SK-N-SH (cell line): ENCODE measurements around the gene DRGX. TPM values are rescaled to one million over a fixed set of nuclear protein-coding genes. Genes with fewer than 3 reads are reported as not detected.
A peak's percentile ranks its signal among the peaks of the same experiment; 100 is the strongest.

ENCODE experiments used
- CTCF ChIA-PET: fragments of 300-600, 350-600 bp; formaldehyde crosslinking; extraction: SDS; loops from one replicate; lab custom pipeline; 2021; lab: Yijun Ruan, JAX
- POLR2A ChIA-PET: fragments of 350-600 bp; sonication (Branson Sonifier 250); formaldehyde crosslinking; extraction: SDS; loops from one replicate; lab custom pipeline; 2020; ENCODE audit warnings: antibody characterized with exemption, inconsistent platforms; lab: Yijun Ruan, JAX
- DNase-seq: peaks from one replicate; pipeline ENCODE4 v3.0.0; 2012
- H2AFZ ChIP-seq: fragments of 200-600 bp; sonication (generic); 2 replicates; pipeline ENCODE4 v1.8.1; 2016; ENCODE audit warnings: antibody characterized with exemption, mild to moderate bottlenecking, low read depth
- H3F3A ChIP-seq: fragments of 200-600 bp; sonication (generic); replicated peaks from 2 replicates; pipeline ENCODE3; 2016; ENCODE audit warnings: antibody characterized with exemption, mild to moderate bottlenecking; ENCODE audit not compliant: insufficient read depth
- H3K27ac ChIP-seq, 2 experiments: fragments of 200-500 bp in 1 of 2; fragments of 200-600 bp in 1 of 2; sonication (Bioruptor generic) in 1 of 2; sonication (generic), shearing (Covaris generic) in 1 of 2; 2 replicates each; pipeline versions ENCODE4 v1.5.1 to v1.6.1; 2014 to 2016; ENCODE audit warnings: low read depth in 2 of 2, inconsistent platforms in 1 of 2, low read length in 1 of 2, mild to moderate bottlenecking in 1 of 2, mixed read lengths in 1 of 2
- H3K27me3 ChIP-seq: fragments of 200-600 bp; sonication (generic), shearing (Covaris generic); 2 replicates; pipeline ENCODE4 v1.6.1; 2016; ENCODE audit warnings: mixed run types; ENCODE audit not compliant: insufficient read depth
- H3K36me3 ChIP-seq, 2 experiments: fragments of 200-500 bp in 1 of 2; fragments of 200-600 bp in 1 of 2; sonication (Bioruptor generic) in 1 of 2; sonication (generic) in 1 of 2; replicated peaks in 1 of 2; 2 replicates each; pipeline versions ENCODE3 to v1.5.1; 2014 to 2016; ENCODE audit warnings: low read length in 1 of 2, mild to moderate bottlenecking in 1 of 2; ENCODE audit not compliant: insufficient read depth in 2 of 2, control insufficient read depth in 1 of 2
- H3K4me1 ChIP-seq, 2 experiments: fragments of 200-500 bp in 1 of 2; fragments of 200-600 bp in 1 of 2; sonication (Bioruptor generic) in 1 of 2; sonication (generic), shearing (Covaris generic) in 1 of 2; 2 replicates each; pipeline versions ENCODE4 v1.5.1 to v1.6.1; 2014 to 2016; ENCODE audit warnings: low read depth in 1 of 2, low read length in 1 of 2, mixed run types in 1 of 2; ENCODE audit not compliant: insufficient read depth in 2 of 2, control insufficient read depth in 1 of 2
- H3K4me2 ChIP-seq: fragments of 200-600 bp; sonication (generic), shearing (Covaris generic); 2 replicates; pipeline ENCODE4 v1.6.1; 2017; ENCODE audit warnings: mixed run types
- H3K4me3 ChIP-seq, 2 experiments: fragments of 200-500 bp in 1 of 2; fragments of 200-600 bp in 1 of 2; sonication (Bioruptor generic) in 1 of 2; sonication (generic), shearing (Covaris generic) in 1 of 2; 2 replicates each; pipeline versions ENCODE4 v1.5.1 to v1.8.1; 2014 to 2016; ENCODE audit warnings: low read depth in 2 of 2, inconsistent platforms in 1 of 2, low read length in 1 of 2, mild to moderate bottlenecking in 1 of 2, mixed read lengths in 1 of 2, moderate library complexity in 1 of 2
- H3K79me2 ChIP-seq: fragments of 200-600 bp; sonication (generic); 2 replicates; pipeline ENCODE4 v1.8.1; 2017; ENCODE audit warnings: mild to moderate bottlenecking; ENCODE audit not compliant: insufficient read depth
- H3K9ac ChIP-seq: fragments of 200-600 bp; sonication (generic); 2 replicates; pipeline ENCODE4 v1.6.1; 2017; ENCODE audit warnings: mixed run types
- H3K9me2 ChIP-seq: fragments of 200-600 bp; sonication (generic); 2 replicates; pipeline ENCODE4 v1.6.1; 2017; ENCODE audit warnings: mixed run types
- H3K9me3 ChIP-seq: fragments of 200-600 bp; sonication (generic); 2 replicates; pipeline ENCODE4 v1.6.1; 2017; ENCODE audit warnings: mixed run types, mild to moderate bottlenecking, moderate library complexity
- H4K20me1 ChIP-seq: fragments of 200-600 bp; sonication (generic); 2 replicates; pipeline ENCODE4 v1.6.1; 2017; ENCODE audit warnings: mild to moderate bottlenecking, mixed run types; ENCODE audit not compliant: insufficient read depth
- CHD2 ChIP-seq: fragments of 150-350 bp; IDR thresholded peaks from 2 replicates; pipeline ENCODE4 v1.6.1; 2018; ENCODE audit warnings: low read length; ENCODE audit not compliant: partially characterized antibody
- CTCF ChIP-seq: fragments of 200-600 bp; sonication (generic); IDR thresholded peaks from 2 replicates; pipeline ENCODE4 v1.6.1; 2017; ENCODE audit warnings: antibody characterized with exemption, mild to moderate bottlenecking, moderate library complexity
- ELF1 ChIP-seq: IDR thresholded peaks from 2 replicates; pipeline ENCODE4 v1.4.0; 2012
- EP300 ChIP-seq, 2 experiments: IDR thresholded peaks; 2 replicates each; pipeline versions ENCODE4 v1.4.0 to v1.6.1; 2012; ENCODE audit warnings: borderline replicate concordance in 1 of 2, low read depth in 1 of 2, low read length in 1 of 2
- FOXJ3 ChIP-seq: sonication (generic); formaldehyde crosslinking; IDR thresholded peaks from 2 replicates; pipeline ENCODE4 v1.5.1; 2020; ENCODE audit warnings: mild to moderate bottlenecking, missing genetic modification reagents
- FOXM1 ChIP-seq: IDR thresholded peaks from 2 replicates; pipeline ENCODE4 v1.4.0; 2012; ENCODE audit warnings: low read depth, mild to moderate bottlenecking
- GATA2 ChIP-seq: sonication (generic); formaldehyde crosslinking; IDR thresholded peaks from 2 replicates; pipeline ENCODE4 v1.5.0; 2020; ENCODE audit warnings: mild to moderate bottlenecking, missing genetic modification reagents
- JUND ChIP-seq: IDR thresholded peaks from 2 replicates; pipeline ENCODE4 v1.4.0; 2012
- MEF2A ChIP-seq: IDR thresholded peaks from 2 replicates; pipeline ENCODE4 v1.4.0; 2012; ENCODE audit warnings: low read depth, borderline replicate concordance
- MXI1 ChIP-seq: IDR thresholded peaks from 2 replicates; pipeline ENCODE4 v1.6.1; 2012; ENCODE audit warnings: mild to moderate bottlenecking, low read depth, low read length, improper control_type of control experiment
- NRF1 ChIP-seq: IDR thresholded peaks from 2 replicates; pipeline ENCODE4 v1.6.1; 2012; ENCODE audit warnings: low read depth, mild to moderate bottlenecking, low read length
- RAD21 ChIP-seq: IDR thresholded peaks from 2 replicates; pipeline ENCODE4 v1.6.1; 2012; ENCODE audit warnings: mild to moderate bottlenecking, low read length
- RCOR1 ChIP-seq: fragments of 150-350 bp; IDR thresholded peaks from 2 replicates; pipeline ENCODE4 v1.6.1; 2017; ENCODE audit warnings: antibody characterized with exemption, low read length
- SIN3A ChIP-seq: IDR thresholded peaks from 2 replicates; pipeline ENCODE4 v1.6.1; 2012; ENCODE audit warnings: low read depth, mild to moderate bottlenecking, low read length, moderate library complexity, borderline replicate concordance
- SMC3 ChIP-seq: IDR thresholded peaks from 2 replicates; pipeline ENCODE4 v1.6.1; 2012; ENCODE audit warnings: low read depth, low read length, improper control_type of control experiment
- TAF1 ChIP-seq: IDR thresholded peaks from 2 replicates; pipeline ENCODE4 v1.6.1; 2012; ENCODE audit warnings: low read depth, mild to moderate bottlenecking, low read length, moderate library complexity, borderline replicate concordance
- TCF12 ChIP-seq: IDR thresholded peaks from 2 replicates; pipeline ENCODE4 v1.4.0; 2012
- USF2 ChIP-seq: fragments of 150-350 bp; IDR thresholded peaks from 2 replicates; pipeline ENCODE4 v1.6.1; 2017; ENCODE audit warnings: antibody characterized with exemption, low read length, low read depth, borderline replicate concordance
- ZBTB33 ChIP-seq: IDR thresholded peaks from 2 replicates; pipeline ENCODE4 v1.4.0; 2012; ENCODE audit warnings: low read depth, borderline replicate concordance
- WGBS: methylation state at CpG from one replicate; pipeline ENCODE4 v1.1.6; 2017; ENCODE audit warnings: low lambda C conversion rate; 5-methylcytosine and 5-hydroxymethylcytosine counted together
- polyA plus RNA-seq, 3 experiments: library from polyadenylated mRNA; depleted of rRNA; stranded (reverse); fragments of >200 nt; gene quantifications; 2 replicates each; pipeline ENCODE4 v1.2.3, GENCODE V29; 2012

Gene DRGX
- polyA plus RNA-seq, 1 of the 3 experiments (the other 2 are of a cell fraction), result not detected

- H2AFZ ChIP-seq, result no peak overlapping the region
- no peak overlapping the region for H3K9ac ChIP-seq
- WGBS, result 13% methylated on average over 9 of the region's 13 CpGs
- H3K4me1 ChIP-seq, result peaks cover 0 to 31% of the 10 kb centered on the region in 2 experiments; a peak in 1 of 4 replicates
- CTCF ChIA-PET, result interaction anchor here (0.8 to 3.7 kb wide), 12 partner anchors 9 to 702 kb away, joined by 3 to 22 read pairs (median 3); no protein-coding TSS in a partner anchor
- POLR2A ChIA-PET, result interaction anchor here (0.6 to 1.3 kb wide), 6 partner anchors 22 to 1265 kb away, joined by 3 read pairs; partner anchors contain the start of gene ERCC6
- peak; percentile 85 for DNase-seq
- no peaks in the 10 kb centered on the region for H3K79me2 ChIP-seq
- no peaks in the 10 kb centered on the region for H3F3A ChIP-seq
- no peaks in the 10 kb centered on the region for H4K20me1 ChIP-seq
- H3K9me2 ChIP-seq, result no peaks in the 10 kb centered on the region
- H3K4me3 ChIP-seq, result no peak overlapping the region
- H3K27me3 ChIP-seq, result no peaks in the 10 kb centered on the region
- H3K4me2 ChIP-seq, result no peak overlapping the region
- no peak for TF ChIP-seq MEF2A
- TF ChIP-seq FOXM1, result no peak
- no peak for TF ChIP-seq ZBTB33
- no peak for TF ChIP-seq TAF1
- no peak for TF ChIP-seq SMC3
- peak; percentile 42; the same call in 1 of the 2 replicates for TF ChIP-seq RCOR1
- peak; percentile 63 for TF ChIP-seq GATA2 (CRISPR knock-in tag)
- peak; percentile 58; the same call in 1 of the 2 replicates for TF ChIP-seq MXI1
- TF ChIP-seq FOXJ3 (CRISPR knock-in tag), result peak; percentile 24; the same call in 1 of the 2 replicates
- TF ChIP-seq EP300 (IDR thresholded peaks at IDR 0.05; ENCODE audit: borderline replicate concordance in 1 of 2, low read depth in 1 of 2, low read length in 1 of 2), result peak in 1 of 2 experiments; percentile 79; a peak in 2 of 4 replicates
- TF ChIP-seq CHD2, result peak; percentile 72
- peak; percentile 51; the same call in 1 of the 2 replicates for TF ChIP-seq RAD21
- no peaks in the 10 kb centered on the region for H3K9me3 ChIP-seq
- H3K27ac ChIP-seq, result peak overlapping the region in 1 of 2 experiments; percentile 97; a peak in 2 of 4 replicates
- no peaks in the 10 kb centered on the region for H3K36me3 ChIP-seq
Observed at GRCh38 chr10:49359349-49360270, 36.3 kb downstream of the DRGX start.

- H3K9me2 ChIP-seq, result no peaks in the 10 kb centered on the region
- H3K27me3 ChIP-seq, result no peaks in the 10 kb centered on the region
- no peaks in the 10 kb centered on the region for H3K36me3 ChIP-seq
- no peak overlapping the region for H2AFZ ChIP-seq
- TF ChIP-seq NRF1 (no peak), TCF12 (no peak), ELF1 (no peak), CTCF (no peak), RCOR1 (no peak), SMC3 (no peak), SIN3A (no peak), CHD2 (no peak), USF2 (no peak), JUND (no peak), MEF2A (no peak)
- no peak overlapping the region for H3K4me3 ChIP-seq
- H3K4me2 ChIP-seq, result no peak overlapping the region
- 24% methylated on average over 2 of the region's 2 CpGs for WGBS
- POLR2A ChIA-PET, result no interaction called here
- H3K9ac ChIP-seq, result no peak overlapping the region
- no peak overlapping the region for H3K27ac ChIP-seq
- no peaks in the 10 kb centered on the region for H3F3A ChIP-seq
- no peak for DNase-seq
- H3K79me2 ChIP-seq, result no peaks in the 10 kb centered on the region
- H4K20me1 ChIP-seq, result no peaks in the 10 kb centered on the region
- H3K4me1 ChIP-seq, result peaks cover 0 to 31% of the 10 kb centered on the region in 2 experiments; a peak in 1 of 4 replicates
- CTCF ChIA-PET, result interaction anchor here (3.7 kb wide), 1 partner anchor 701 kb away, joined by 22 read pairs; no protein-coding TSS in a partner anchor
- H3K9me3 ChIP-seq, result no peaks in the 10 kb centered on the region
Observed at GRCh38 chr10:49357910-49358309, 38.0 kb downstream of the DRGX start.
